Naive B cell (primary cell): Measurements from ENCODE around the gene TMEM135. TPM values are rescaled to one million over a fixed set of nuclear protein-coding genes. Genes with fewer than 3 reads are reported as not detected.

ENCODE experiments used
- ATAC-seq, 2 donors: fragments of 150-1000 bp; cut with Tn5 transposase; 2 replicates each; pipeline ENCODE4 v1.10.0; 2021; ENCODE audit warnings: low read depth in 2 of 2, mild to moderate bottlenecking in 2 of 2, moderate library complexity in 2 of 2
- DNase-seq: peaks from one replicate; pipeline ENCODE4 v3.0.0; 2022
- H3K27ac Mint-ChIP-seq, 6 donors: one replicate each; pipeline ENCODE4 v1.8.0; 2020 to 2022; ENCODE audit warnings: mild to moderate bottlenecking in 6 of 6, mixed read lengths in 6 of 6, moderate library complexity in 5 of 6, inconsistent platforms in 2 of 6
- H3K27me3 Mint-ChIP-seq, 3 donors: one replicate each; pipeline ENCODE4 v1.8.0; 2021 to 2022; ENCODE audit warnings: mixed read lengths in 3 of 3, mild to moderate bottlenecking in 1 of 3
- H3K36me3 Mint-ChIP-seq, 2 donors: one replicate each; pipeline ENCODE4 v1.8.0; 2020 to 2022; ENCODE audit warnings: mixed read lengths in 2 of 2, inconsistent platforms in 1 of 2, mild to moderate bottlenecking in 1 of 2
- H3K4me1 Mint-ChIP-seq, 3 donors: one replicate each; pipeline ENCODE4 v1.8.0; 2020 to 2022; ENCODE audit warnings: mixed read lengths in 3 of 3, inconsistent platforms in 1 of 3, mild to moderate bottlenecking in 1 of 3, moderate library complexity in 1 of 3
- H3K4me3 Mint-ChIP-seq, 8 donors: one replicate each; pipeline ENCODE4 v1.8.0; 2020 to 2022; ENCODE audit warnings: mild to moderate bottlenecking in 8 of 8, mixed read lengths in 8 of 8, moderate library complexity in 8 of 8, inconsistent platforms in 2 of 8
- H3K9me3 Mint-ChIP-seq, 7 donors: one replicate each; pipeline ENCODE4 v1.8.0; 2020 to 2022; ENCODE audit warnings: mixed read lengths in 7 of 7, mild to moderate bottlenecking in 5 of 7, inconsistent platforms in 2 of 7, moderate library complexity in 1 of 7
- polyA plus RNA-seq, 6 donors: library from polyadenylated mRNA; unstranded; fragments of 300-500 nt; fragmentation: Illumina TruSeq; gene quantifications; one replicate each; pipeline ENCODE4 v1.2.3, GENCODE V29; 2021; ENCODE audit warnings: low read depth in 6 of 6

Gene TMEM135
- polyA plus RNA-seq, 6 donors from 2014 or later: 1.1 to 12.2 (median 4.2) TPM

DNA sequence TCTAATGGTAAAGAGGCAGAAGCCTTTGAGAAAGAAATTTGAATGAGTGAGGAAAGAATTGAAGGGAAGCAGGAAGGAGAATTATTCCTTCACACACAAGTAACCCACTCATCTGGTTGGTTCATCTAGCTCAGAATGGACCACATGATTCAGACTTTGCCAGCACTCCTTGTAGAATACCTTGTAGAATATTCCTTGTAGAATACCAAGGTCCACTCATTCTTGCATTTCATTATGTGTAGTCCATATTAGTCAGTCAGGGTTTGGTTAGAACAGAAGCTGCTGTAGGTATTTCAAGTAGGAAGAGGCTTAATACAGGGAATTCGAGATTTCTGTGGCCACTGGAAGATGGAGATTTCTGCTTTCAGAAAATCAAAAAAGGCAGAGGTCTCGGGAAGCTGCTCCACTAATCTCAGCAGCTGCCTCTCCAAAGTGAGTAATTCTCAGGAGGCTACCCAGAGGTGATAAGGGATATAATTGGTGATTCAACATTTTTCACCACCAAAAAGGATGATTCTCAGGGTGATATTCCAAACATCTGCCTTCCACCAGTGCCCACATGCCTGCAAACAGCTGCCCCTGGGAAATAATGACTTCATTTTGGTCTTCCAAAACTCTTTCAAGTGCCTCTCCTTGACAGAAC, 329.1 kb downstream of the TMEM135 start:
- Mint-ChIP-seq H3K27me3 (peaks cover 0 to 16% (median 0%) of the 10 kb centered on the region in 3 donors), H3K9me3 (no peaks in the 10 kb centered on the region), H3K27ac (no peak overlapping the region), H3K4me1 (no peaks in the 10 kb centered on the region), H3K4me3 (no peak overlapping the region), H3K36me3 (no peaks in the 10 kb centered on the region)
- DNase-seq (no peak), ATAC-seq (no peak)

DNA sequence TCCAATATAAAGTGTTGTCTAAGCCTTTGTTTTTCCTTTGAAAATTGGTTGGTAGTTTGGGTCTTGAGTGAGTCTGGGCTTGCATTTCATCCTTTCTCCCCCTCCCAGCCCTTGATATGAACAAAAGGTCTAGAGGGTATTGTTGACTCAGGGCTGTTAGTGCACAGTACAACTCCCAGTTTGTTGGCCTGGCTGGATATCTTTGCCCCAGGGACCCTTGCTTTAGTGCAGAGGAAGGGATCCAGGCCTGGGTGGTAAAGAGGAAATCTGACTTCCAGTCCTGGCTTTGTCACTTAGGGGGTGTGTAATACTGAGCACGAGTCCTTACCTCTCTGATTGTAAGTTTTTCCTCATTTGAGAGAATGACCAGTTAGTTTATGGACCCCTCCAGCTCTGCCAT, 330.4 kb downstream of the TMEM135 start:
- Mint-ChIP-seq H3K36me3 (no peaks in the 10 kb centered on the region), H3K27ac (no peak overlapping the region), H3K4me3 (no peak overlapping the region), H3K27me3 (peaks cover 0 to 16% (median 0%) of the 10 kb centered on the region in 3 donors), H3K9me3 (no peaks in the 10 kb centered on the region), H3K4me1 (no peaks in the 10 kb centered on the region)
- ATAC-seq (no peak), DNase-seq (no peak)

DNA sequence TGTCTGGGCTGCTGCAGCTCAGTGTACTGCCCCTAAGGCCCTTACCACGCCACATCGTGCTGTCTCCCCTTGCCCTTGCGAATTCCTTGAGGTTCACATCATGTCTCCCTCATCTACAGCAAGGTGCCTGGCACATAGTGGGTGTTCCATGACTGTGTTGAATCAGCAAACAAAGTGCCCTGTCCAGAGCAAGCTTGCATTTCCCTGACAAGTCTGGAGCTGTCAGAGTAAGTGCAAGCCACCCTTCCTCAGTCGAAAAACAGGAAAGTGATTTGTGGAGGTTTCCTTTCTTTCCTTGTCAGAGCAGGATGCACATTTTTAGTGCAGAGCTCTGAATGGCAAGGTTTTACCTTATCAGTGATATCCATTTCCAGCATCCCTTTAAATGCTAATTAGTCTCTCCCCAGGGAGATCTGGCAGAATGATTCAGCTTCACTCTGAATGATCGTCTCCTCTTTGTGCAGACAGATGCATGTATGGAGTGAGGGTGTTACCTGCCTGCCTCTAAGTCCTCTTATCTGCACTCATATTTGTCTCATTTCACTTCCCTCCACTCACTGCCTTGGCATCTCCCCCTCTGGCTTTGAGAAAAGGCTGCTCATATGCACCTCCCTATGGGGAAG, 331.2 kb downstream of the TMEM135 start:
- ATAC-seq: no peak
- H3K27me3 Mint-ChIP-seq: peaks cover 0 to 20% (median 0%) of the 10 kb centered on the region in 3 donors
- no peak overlapping the region for H3K27ac Mint-ChIP-seq
- H3K4me1 Mint-ChIP-seq: no peaks in the 10 kb centered on the region
- H3K36me3 Mint-ChIP-seq: no peaks in the 10 kb centered on the region
- no peak overlapping the region for H3K4me3 Mint-ChIP-seq
- no peak for DNase-seq
- H3K9me3 Mint-ChIP-seq: no peaks in the 10 kb centered on the region

DNA sequence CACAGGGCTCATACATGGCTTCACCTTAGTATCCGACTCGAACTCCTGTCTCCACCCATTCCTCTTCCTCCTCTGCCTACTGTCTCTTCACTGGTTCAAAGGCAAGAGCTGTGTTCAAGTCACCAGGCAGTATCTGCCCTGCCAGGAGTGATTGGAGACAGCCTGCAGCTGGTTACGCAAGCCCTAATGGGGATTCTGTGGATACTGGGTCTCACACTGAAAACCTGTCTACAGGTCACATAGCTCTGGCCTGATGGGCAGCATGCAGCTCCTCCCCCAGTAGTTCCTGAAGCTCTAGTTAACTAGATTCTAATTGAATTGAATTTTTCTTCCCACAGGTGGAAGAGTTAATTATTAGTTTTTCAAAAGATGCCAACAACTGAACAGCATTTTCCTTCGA, 332.2 kb downstream of the TMEM135 start:
- Mint-ChIP-seq H3K27ac (no peak overlapping the region), H3K36me3 (no peaks in the 10 kb centered on the region), H3K27me3 (peaks cover 0 to 23% (median 3%) of the 10 kb centered on the region in 3 donors), H3K4me1 (no peaks in the 10 kb centered on the region), H3K9me3 (no peaks in the 10 kb centered on the region), H3K4me3 (no peak overlapping the region)
- ATAC-seq: no peak
- no peak for DNase-seq

DNA sequence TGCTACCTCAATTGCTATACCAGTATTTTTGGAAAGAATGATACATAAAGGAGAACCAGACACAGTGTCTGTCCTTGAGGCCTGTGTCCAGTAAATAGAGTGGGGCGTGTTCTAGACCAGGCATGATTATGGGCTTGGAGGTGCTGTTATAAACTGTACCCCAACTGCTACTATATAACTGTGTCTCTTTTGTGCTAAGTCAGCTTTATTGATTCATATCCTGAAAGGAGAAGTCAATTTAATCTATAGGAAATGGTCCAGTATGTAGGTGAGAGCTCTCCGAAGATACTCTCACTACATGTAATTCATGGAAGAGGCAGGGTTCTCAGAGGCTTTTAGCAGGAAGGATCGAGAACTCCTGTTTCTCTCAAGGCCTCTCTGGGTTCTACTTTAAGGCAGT, 334.3 kb downstream of the TMEM135 start:
- Mint-ChIP-seq H3K36me3 (no peaks in the 10 kb centered on the region), H3K27me3 (peaks cover 2 to 23% (median 6%) of the 10 kb centered on the region in 3 donors), H3K4me1 (no peaks in the 10 kb centered on the region), H3K9me3 (peaks cover 0 to 3% (median 0%) of the 10 kb centered on the region in 7 donors), H3K27ac (no peak overlapping the region), H3K4me3 (no peak overlapping the region)
- DNase-seq (no peak), ATAC-seq (no peak)

Other genes starting within 250 kb of the TMEM135 start
- under 1 TPM in 3 of 6 donors, not detected in 3; 0.07 to 0.17 (median 0.09) TPM for gene PRSS23, start 237.4 kb upstream of the TMEM135 start, polyA plus RNA-seq
- gene FZD4, start 82.5 kb upstream of the TMEM135 start, polyA plus RNA-seq: not detected